ENCODE measurements around the gene TREM1.

DNA sequence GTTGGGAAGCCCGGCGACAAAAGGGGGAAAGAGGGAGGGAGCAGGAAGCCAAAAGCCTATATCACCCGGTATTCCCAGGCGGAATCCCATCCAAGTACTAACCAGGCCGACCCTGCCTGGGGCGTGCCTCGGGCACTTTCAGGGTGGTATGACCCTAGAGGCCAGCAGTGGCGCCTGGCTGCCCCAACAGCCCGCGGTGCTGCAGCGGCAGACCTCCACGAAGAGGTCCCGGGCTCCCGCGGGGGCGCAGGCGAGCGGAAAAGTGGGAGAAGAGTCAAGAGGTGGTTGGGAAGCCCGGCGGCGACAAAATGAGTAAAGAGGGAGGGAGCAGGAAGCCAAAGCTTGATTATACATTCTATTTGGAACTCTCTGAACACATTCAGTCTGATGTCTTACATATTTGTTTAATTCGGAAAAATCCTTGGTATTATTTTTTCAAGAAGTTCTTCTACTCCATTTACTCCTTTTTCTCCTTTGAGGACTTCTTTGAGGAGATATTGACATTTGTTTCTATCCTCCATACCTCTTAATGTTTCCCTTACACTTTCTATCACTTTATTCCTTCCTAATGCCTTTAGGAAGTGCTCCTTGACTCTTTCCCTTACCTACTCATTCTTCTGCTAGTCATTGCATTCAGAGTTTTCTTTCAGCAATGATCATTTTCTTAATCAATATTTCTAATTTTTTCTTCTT is 46.9 kb downstream of the TREM1 start:
- TF ChIP-seq, protein P1, sequence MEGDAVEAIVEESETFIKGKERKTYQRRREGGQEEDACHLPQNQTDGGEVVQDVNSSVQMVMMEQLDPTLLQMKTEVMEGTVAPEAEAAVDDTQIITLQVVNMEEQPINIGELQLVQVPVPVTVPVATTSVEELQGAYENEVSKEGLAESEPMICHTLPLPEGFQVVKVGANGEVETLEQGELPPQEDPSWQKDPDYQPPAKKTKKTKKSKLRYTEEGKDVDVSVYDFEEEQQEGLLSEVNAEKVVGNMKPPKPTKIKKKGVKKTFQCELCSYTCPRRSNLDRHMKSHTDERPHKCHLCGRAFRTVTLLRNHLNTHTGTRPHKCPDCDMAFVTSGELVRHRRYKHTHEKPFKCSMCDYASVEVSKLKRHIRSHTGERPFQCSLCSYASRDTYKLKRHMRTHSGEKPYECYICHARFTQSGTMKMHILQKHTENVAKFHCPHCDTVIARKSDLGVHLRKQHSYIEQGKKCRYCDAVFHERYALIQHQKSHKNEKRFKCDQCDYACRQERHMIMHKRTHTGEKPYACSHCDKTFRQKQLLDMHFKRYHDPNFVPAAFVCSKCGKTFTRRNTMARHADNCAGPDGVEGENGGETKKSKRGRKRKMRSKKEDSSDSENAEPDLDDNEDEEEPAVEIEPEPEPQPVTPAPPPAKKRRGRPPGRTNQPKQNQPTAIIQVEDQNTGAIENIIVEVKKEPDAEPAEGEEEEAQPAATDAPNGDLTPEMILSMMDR (IDR thresholded peaks at IDR 0.05; ENCODE audit: low read length), result no peak
- no peak for TF ChIP-seq EZH2 (IDR thresholded peaks at IDR 0.05; ENCODE audit: borderline replicate concordance, low read length)

Measured in OCI-LY1 (cell line).